ENCODE measurements around the gene QKI. TPM values are rescaled to one million over a fixed set of nuclear protein-coding genes. Genes with fewer than 3 reads are reported as not detected.

Gene QKI
- total and polyA plus RNA-seq, 2 of the 8 experiments (the other 6 are each of a cell fraction or from before 2014, with no cell fraction given) = 181 to 183 TPM

- Histone ChIP-seq H2BK12ac (ENCODE audit: low read depth, low read length) (no peak overlapping the region), H3K4me1 (replicated peaks in 1 of 4; ENCODE audit: control insufficient read depth in 3 of 4, insufficient read depth in 4 of 4, low read length in 3 of 4) (no peaks in the 10 kb centered on the region), H3K36me3 (ENCODE audit: control insufficient read depth in 2 of 4, insufficient read depth in 4 of 4, low read length in 3 of 4) (peaks cover 0 to 12% (median under 1%) of the 10 kb centered on the region in 4 experiments; a peak in 2 of 8 replicates), H2AK5ac (ENCODE audit: low read depth, low read length) (no peak overlapping the region), H4K20me1 (replicated peaks in 1 of 2; ENCODE audit: control insufficient read depth in 1 of 2, insufficient read depth in 2 of 2, low read length in 2 of 2) (peaks cover 0 to 2% of the 10 kb centered on the region in 2 experiments), H3K4me2 (ENCODE audit: insufficient read depth in 1 of 2, low read depth in 2 of 2, low read length in 2 of 2) (no peak overlapping the region), H3K9me3 (ENCODE audit: insufficient read depth in 2 of 2, low read depth in 1 of 2, low read length in 1 of 2) (peaks cover 12 to 13% of the 10 kb centered on the region in 2 experiments), H3K79me1 (ENCODE audit: low read depth, low read length) (0 out of 2 replicates have a peak, but pooled peaks cover 2% of the 10 kb centered on the region), H3K4me3 (ENCODE audit: extremely low read depth in 1 of 4, insufficient read depth in 2 of 4, low read depth in 3 of 4, low read length in 4 of 4) (no peak overlapping the region), H3K27me3 (replicated peaks in 1 of 4; ENCODE audit: control insufficient read depth in 3 of 4, extremely low read depth in 1 of 4, insufficient read depth in 3 of 4, low read length in 3 of 4) (no peaks in the 10 kb centered on the region), H3K9ac (replicated peaks in 1 of 4; ENCODE audit: extremely low read depth in 1 of 4, low read depth in 3 of 4, low read length in 3 of 4) (no peak overlapping the region), H3K14ac (ENCODE audit: insufficient read length) (no peak overlapping the region), H3K4ac (replicated peaks; ENCODE audit: insufficient read length, low read depth, low read length) (no peak overlapping the region), H3K79me2 (ENCODE audit: control insufficient read depth in 1 of 2, insufficient read depth in 2 of 2, low read length in 2 of 2) (peaks cover 16 to 99% of the 10 kb centered on the region in 2 experiments; a peak in 3 of 4 replicates), H3K56ac (replicated peaks; ENCODE audit: insufficient read length, low read depth, low read length) (no peak overlapping the region), H2BK15ac (ENCODE audit: low read length) (no peak overlapping the region), H2BK120ac (replicated peaks; ENCODE audit: low read depth, low read length) (no peak overlapping the region), H4K5ac (ENCODE audit: insufficient read length, low read depth, low read length) (no peak overlapping the region), H3K23me2 (ENCODE audit: low read depth, low read length) (no peaks in the 10 kb centered on the region), H2BK20ac (ENCODE audit: low read length) (no peak overlapping the region), H2AFZ (ENCODE audit: low read length) (no peak overlapping the region), H3K18ac (ENCODE audit: extremely low read depth, low read length) (no peak overlapping the region), H4K8ac (ENCODE audit: extremely low read depth, insufficient read depth, low read length) (no peak overlapping the region), H2BK5ac (ENCODE audit: low read depth, low read length) (no peak overlapping the region), H3K23ac (ENCODE audit: insufficient read length) (no peak overlapping the region), H3K27ac (ENCODE audit: low read depth, low read length) (no peak overlapping the region), H4K91ac (replicated peaks; ENCODE audit: insufficient read length, low read length) (no peak overlapping the region)
- CTCF ChIA-PET (ENCODE audit: partially characterized antibody) = interaction anchor here (1.4 kb wide), 1 partner anchor 11 kb away, joined by 5 read pairs; no protein-coding TSS in a partner anchor
- FAIRE-seq (no peak), DNase-seq (ENCODE audit: low read depth in 1 of 2, low spot score in 2 of 2) (no peak)
- POLR2A ChIA-PET (ENCODE audit: partially characterized antibody) = interaction anchor here (0.6 kb wide), 1 partner anchor 747 kb away, joined by 4 read pairs; no protein-coding TSS in a partner anchor
- TF ChIP-seq SIX5 (IDR thresholded peaks at IDR 0.05; ENCODE audit: low read depth, low read length) = no peak
- TF ChIP-seq MAFK (IDR thresholded peaks at IDR 0.05; ENCODE audit: low read depth, low read length) = no peak
- TF ChIP-seq SP1 (IDR thresholded peaks at IDR 0.05; ENCODE audit: low read depth, low read length) = no peak
- no peak for TF ChIP-seq EZH2 (IDR thresholded peaks at IDR 0.05; ENCODE audit: low read depth, low read length, severe bottlenecking)
- TF ChIP-seq TAF7 (optimal IDR thresholded peaks at IDR 0.05; ENCODE audit: borderline replicate concordance, low read depth, low read length) = no peak
- no peak for TF ChIP-seq CREB1 (IDR thresholded peaks at IDR 0.05)
- no peak for TF ChIP-seq NANOG (IDR thresholded peaks at IDR 0.05; ENCODE audit: insufficient read depth, low read depth, low read length, poor library complexity, severe bottlenecking)
- no peak for TF ChIP-seq MAX (IDR thresholded peaks at IDR 0.05)
- no peak for TF ChIP-seq CEBPB (IDR thresholded peaks at IDR 0.05; ENCODE audit: low read depth, low read length)
- no peak for TF ChIP-seq CTCF (IDR thresholded peaks at IDR 0.05; ENCODE audit: control extremely low read depth in 1 of 3, insufficient read depth in 1 of 3, low read depth in 1 of 3, low read length in 3 of 3)
- no peak for TF ChIP-seq JUN (IDR thresholded peaks at IDR 0.05; ENCODE audit: low read depth, low read length)
- no peak for TF ChIP-seq RXRA (IDR thresholded peaks at IDR 0.05; ENCODE audit: insufficient read depth, low read depth, low read length)
- WGBS, 2 experiments (ENCODE audit: extremely low coverage in 1 of 2, insufficient coverage in 1 of 2, insufficient read length in 1 of 2, insufficient replicate concordance in 2 of 2, low coverage in 1 of 2, low lambda C conversion rate in 2 of 2, missing lambda C conversion rate in 1 of 2) = 88% methylated on average over 2 of the region's 2 CpGs; no CpG with 5 or more reads in 1 of the 2 experiments
Observed at GRCh38 chr6:163501026-163501425, 86.5 kb downstream of the QKI start.
